Right ventricle myocardium superior (tissue), 1 donor: Measurements from ENCODE around the gene ZNF33B. TPM values are rescaled to one million over a fixed set of nuclear protein-coding genes. Genes with fewer than 3 reads are reported as not detected.

ENCODE experiments used
- ATAC-seq: fragments of 200-7000 bp; cut with Tn5 transposase; one replicate; pipeline ENCODE4 v1.9.1; 2020; ENCODE audit warnings: mild to moderate bottlenecking; ENCODE audit not compliant: poor library complexity
- DNase-seq: peaks from one replicate; pipeline ENCODE4 v3.0.0-alpha.2; 2020
- intact Hi-C: fragments of 100-400 bp; cut with DNase I; formaldehyde crosslinking; loops from one replicate; pipeline ENCODE4 v1.11.2; 2022
- total RNA-seq: library from RNA; stranded (reverse); fragmentation: NEBNext Ultra II Directional; extraction: Animal tissue kit (Norgen Biotek cat#: 25700); gene quantifications from one replicate; pipeline ENCODE4 v1.2.1, GENCODE V29; 2021
- donor health status: DM: no; HTN: yes; CAD: no; lungs with severe emphysema.

Gene ZNF33B
- total RNA-seq, 1 donor from 2014 or later, result 14.0 TPM

DNA sequence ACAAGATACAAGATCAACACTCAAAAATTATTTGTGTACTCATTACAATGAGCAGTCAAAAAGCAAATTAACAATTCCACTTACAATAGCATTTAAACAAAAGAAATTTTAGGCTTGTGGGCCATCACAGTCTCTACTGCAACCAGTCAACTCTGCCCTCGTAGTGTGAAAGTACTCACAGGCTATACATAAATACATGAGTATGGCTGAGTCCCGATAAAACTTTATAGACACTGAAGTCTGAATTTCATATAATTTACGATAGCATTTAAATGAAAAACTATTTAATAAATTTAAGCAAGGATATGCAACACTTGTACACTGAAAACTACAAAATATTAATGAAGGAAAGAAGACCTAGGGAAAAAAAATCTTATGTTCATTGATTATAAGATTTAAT, 90.1 kb downstream of the ZNF33B start:
- ATAC-seq, result no peak
- intact Hi-C loops, result no loop called here

DNA sequence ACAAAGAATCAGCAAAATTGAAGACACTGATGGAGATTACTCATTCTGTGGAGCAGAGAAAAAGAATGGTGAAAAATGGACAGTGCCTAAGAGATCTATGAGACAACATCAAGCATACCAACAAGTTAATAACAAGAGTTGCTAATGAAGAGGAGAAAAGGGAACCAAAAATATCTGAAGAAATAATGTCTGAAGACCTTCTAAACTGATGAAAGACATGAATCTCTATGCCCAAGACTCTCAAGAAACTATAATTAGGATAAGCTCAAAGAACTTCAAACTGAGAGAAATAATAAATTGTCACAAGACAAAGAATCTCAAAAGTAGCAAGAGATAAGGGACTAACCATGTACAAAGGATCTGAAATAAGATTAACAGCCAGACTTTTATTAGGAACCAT, 93.4 kb downstream of the ZNF33B start:
- ATAC-seq (no peak), DNase-seq (no peak)
- intact Hi-C loops, result no loop called here

More for the DNA sequence above, 90.1 kb downstream of the ZNF33B start:
- no peak for DNase-seq

DNA sequence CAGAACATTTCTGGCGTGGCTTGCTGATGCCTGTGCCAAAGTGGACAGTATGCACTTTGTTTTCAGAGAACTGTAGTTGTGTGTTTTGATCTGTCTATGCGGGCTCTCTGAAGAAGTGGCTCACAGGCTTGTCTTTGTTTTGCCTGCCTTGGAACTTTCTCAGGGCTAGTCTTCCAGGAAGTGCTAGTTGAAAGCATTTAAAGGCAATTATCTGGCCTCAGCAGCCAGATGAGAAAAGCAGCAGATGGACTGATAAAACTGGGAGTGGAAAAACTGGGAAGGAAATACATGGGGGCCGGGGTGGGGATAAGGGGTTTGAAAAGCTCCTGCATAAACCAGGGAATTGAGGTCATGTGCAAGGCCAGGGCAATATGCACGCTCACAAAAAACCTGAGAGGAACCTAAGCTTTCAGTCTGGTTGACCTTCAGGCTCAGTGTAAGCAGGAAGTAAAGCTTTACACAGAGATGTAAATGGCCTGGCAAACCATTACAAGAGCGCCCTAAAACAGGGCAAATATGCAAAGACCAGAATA, 94.5 kb downstream of the ZNF33B start:
- DNase-seq (no peak), ATAC-seq (no peak)
- intact Hi-C loops, result no loop called here

Other genes starting within 250 kb of the ZNF33B start
- 13.4 TPM for gene BMS1, start 144.2 kb upstream of the ZNF33B start, total RNA-seq